Measurements from ENCODE around the gene KPNA6.
"Not testable (repeated sequence)": the region's sequence is repeated elsewhere in the genome, so short reads cannot be mapped to it uniquely, and the experiment has no call there.

KPNA6 gene
- 70.8 to 144 (median 104) reads per million in 17 experiments for total RNA-seq

- peak; percentile 93 to 95 (median 94) for DNase-seq
Measured at GRCh38 chr1:32107742-32108661, at the start of gene KPNA6. TSS of gene KPNA6 (plus strand) at chr1:32108056. CDS start at chr1:32108131, 75 bp downstream.

GRCh38 chr1:32060914-32061313 lies 46.9 kb upstream of the KPNA6 start:
- no peak for DNase-seq

GRCh38 chr1:32062867-32063230 lies 45.0 kb upstream of the KPNA6 start:
- DNase-seq, result no peak

GRCh38 chr1:32063261-32063681 lies 44.6 kb upstream of the KPNA6 start:
- DNase-seq, result peak in 3 of 4 experiments; percentile 17 to 64 (median 50)

GRCh38 chr1:32065613-32066488 lies 42.0 kb upstream of the KPNA6 start:
- DNase-seq, result not testable (repeated sequence)

- peak; percentile 91 to 98 (median 94) for DNase-seq
Measured at GRCh38 chr1:32066489-32066873, 41.4 kb upstream of the KPNA6 start.

- DNase-seq, result peak; percentile 39 to 64 (median 53)
Measured at GRCh38 chr1:32068957-32069588, 38.8 kb upstream of the KPNA6 start.

GRCh38 chr1:32071758-32072621 lies 35.9 kb upstream of the KPNA6 start:
- DNase-seq, result no peak

- peak; percentile 94 to 98 (median 96) for DNase-seq
Measured at GRCh38 chr1:32072622-32073298, 35.1 kb upstream of the KPNA6 start, which contains the start of gene TMEM39B. TSS of gene TMEM39B (plus strand) at chr1:32072939. CDS start at chr1:32073048, 109 bp downstream.

- DNase-seq, result no peak
Measured at GRCh38 chr1:32073299-32074229, 34.3 kb upstream of the KPNA6 start.

GRCh38 chr1:32074841-32075240 lies 33.0 kb upstream of the KPNA6 start:
- DNase-seq, result no peak

GRCh38 chr1:32077451-32077850 lies 30.4 kb upstream of the KPNA6 start:
- no peak for DNase-seq

GRCh38 chr1:32082022-32082421 lies 25.8 kb upstream of the KPNA6 start:
- DNase-seq, result peak in 2 of 4 experiments; percentile 19 to 40

- not testable (repeated sequence) for DNase-seq
Measured at GRCh38 chr1:32086381-32086780, 21.5 kb upstream of the KPNA6 start.

- DNase-seq, result no peak
Measured at GRCh38 chr1:32091176-32091575, 16.7 kb upstream of the KPNA6 start.

GRCh38 chr1:32091591-32091990 lies 16.3 kb upstream of the KPNA6 start:
- DNase-seq, result no peak

- DNase-seq, result no peak
Measured at GRCh38 chr1:32094746-32095521, 12.9 kb upstream of the KPNA6 start.

GRCh38 chr1:32099426-32099825 lies 8.4 kb upstream of the KPNA6 start:
- no peak for DNase-seq

GRCh38 chr1:32100359-32100758 lies 7.5 kb upstream of the KPNA6 start:
- DNase-seq, result peak in 2 of 4 experiments; percentile 19
